HG03139 (cell line): ENCODE measurements around the gene BMP7.
"Not testable (repeated sequence)": the region's sequence is repeated elsewhere in the genome, so short reads cannot be mapped to it uniquely, and the experiment has no call there.

Source experiments
- ATAC-seq: cut with Tn5 transposase; IDR thresholded peaks from one replicate; pipeline ENCODE4 v1.9.1; 2021; ENCODE audit not compliant: unreplicated experiment

The BMP7 gene

DNA sequence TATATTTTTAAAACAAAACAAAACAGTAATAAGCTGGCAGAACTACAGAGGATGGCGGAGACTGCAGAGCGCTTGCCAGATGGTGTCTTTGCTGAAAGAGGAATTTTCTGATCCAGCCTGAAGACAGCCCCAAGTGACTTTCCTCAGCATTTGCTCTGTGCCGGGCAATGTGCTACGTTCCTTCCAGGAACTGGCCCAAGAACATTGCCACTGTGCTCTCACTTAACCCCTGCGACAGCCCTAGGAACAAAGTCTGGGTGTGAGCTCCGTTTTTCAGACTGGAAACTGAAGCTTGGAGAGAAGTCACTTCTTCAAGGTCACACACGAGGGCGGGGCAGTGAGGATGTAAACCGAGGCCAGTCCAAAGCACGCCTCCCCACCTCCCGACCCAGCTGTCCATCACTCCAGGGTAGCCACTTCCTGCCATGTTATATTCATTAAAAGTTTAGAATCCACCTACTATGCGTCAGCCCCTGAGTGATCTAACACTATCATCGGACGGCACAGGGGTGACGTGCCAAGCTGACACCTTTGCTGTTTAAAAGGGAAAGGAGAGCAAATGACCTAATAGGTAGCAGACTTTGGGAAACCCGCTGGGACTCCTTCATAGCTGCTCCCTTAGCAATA is 22.3 kb upstream of the BMP7 start:
- no peak for ATAC-seq

DNA sequence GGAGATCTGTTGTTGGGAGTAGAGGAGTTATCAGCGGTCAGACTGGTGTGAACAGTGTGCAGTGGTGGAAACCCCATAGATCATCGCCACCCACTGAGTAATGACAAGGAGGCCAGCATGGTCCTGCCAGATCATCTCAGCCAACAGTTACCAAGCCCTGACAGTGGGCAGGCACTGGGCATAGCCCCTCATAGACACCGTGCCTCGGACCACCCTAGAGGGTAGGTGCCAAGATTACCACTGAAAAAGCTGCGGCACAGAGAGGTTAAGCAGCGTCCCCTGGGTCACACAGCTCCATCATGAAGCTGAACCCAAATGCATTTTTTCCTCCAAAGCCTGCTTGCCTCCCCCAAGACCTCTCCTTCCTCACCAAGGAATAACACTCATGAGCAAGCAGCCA is 21.5 kb upstream of the BMP7 start:
- ATAC-seq, result no peak

DNA sequence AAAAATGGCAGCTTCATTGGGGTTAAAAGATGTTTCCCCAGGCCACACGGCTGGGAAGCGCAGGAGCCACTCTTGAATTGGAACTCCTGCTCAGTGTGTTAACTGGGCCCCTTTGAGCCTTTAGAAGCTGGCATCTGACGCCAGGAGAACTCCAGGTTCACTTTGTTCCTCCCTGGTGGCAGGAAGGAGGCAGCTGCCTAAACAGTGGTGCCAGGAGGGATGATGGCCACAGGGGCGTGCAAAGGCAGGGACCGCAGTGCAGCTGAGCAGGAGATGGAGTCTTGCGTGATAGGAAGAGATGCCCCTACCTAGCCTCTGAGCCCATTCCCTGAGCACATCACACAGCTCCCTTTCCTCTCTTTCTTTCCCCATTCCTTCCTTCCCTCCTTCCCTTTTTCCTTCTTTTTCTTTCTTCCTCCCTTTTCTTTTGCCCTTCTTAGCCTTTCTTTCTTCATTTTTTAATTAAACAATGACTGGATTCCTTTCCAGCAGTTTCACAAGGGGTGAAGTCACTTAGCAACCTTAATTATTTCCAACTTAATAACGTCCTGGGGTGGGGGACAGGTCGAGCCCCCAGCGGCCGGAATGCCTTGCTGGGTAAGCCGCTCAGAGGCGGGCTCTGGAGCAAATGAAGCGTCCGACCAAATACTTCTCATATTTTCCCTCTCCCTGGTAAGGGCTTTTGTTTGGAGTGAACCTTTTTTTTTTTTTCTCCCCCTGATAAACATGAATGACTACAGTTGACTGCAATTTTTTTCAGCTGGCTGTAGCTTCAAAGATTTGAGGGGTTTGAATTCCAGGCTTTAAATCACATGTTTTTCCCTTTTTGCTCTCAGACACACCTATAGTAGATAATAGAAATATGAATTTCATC is 20.8 kb upstream of the BMP7 start:
- no peak for ATAC-seq

DNA sequence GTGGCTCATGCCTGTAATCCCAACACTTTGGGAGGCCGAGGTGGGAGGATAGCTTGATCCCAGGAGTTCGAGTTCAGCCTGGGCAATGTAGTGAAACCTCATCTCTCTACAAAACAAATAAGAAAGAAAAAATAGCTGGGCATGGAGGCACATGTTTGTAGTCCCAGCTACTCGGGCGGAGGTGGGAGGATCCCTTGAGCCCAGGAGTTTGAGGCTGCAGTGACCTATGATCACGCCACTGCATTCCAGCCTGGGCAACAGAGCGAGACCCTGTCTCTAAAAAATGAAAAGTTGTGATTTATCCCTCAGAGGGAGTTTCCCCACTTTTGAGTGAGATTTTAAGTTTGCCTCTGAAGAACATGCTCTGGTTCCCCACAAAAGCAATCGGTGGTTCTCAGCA is 17.4 kb upstream of the BMP7 start:
- ATAC-seq, result no peak

DNA sequence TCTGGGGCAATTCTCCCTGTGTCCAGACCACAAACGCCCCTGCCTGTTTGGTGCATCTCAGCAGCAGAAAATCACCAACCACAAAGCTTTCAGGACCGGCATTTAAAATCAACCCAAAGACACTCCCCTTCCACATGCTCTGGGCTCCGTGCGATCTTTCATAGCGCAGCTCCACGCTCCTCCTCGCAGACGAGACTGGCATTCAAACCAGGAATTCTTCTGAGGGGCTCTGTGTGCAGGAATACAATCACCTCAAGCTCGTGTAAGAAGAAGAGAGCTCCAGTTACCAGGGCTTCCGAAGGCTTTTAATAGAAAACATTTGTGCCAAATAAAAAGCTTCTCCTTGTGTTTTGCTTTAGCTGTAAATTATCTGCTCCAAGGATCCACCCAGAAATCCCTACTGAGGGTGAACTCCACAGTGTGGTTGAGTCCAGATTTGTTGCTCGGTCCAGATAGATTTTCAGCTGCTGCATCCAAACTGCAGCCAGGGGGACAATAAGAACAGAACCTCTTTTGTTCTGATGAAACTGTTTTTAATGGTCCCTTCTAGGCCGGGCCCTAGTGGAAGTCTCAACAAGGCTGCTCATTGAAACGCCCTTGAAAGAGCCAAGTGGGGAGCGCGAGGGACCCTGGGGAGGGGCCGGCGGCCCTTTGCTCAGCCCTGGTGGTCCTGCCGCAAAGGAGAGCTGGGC is 16.4 kb upstream of the BMP7 start:
- ATAC-seq, result no peak

DNA sequence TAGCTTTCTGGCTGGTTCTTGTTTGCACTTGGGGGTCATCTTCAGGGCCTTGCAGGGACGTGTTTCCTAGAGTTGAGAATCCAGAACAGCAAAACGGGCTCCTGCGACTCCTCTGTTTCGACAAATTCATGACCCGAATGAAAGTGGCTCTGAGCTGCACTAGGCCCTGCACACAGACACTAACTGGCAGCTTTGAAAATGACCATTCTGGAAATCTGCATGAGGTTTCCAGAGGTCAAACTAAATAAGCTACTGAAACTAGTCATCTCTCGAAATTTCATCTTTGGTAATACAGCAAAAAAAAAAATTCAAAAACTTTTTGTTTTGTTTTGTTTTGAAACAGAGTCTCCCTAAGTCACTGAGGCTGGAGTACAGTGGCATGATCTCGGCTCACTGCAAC is 15.5 kb upstream of the BMP7 start:
- no peak for ATAC-seq

DNA sequence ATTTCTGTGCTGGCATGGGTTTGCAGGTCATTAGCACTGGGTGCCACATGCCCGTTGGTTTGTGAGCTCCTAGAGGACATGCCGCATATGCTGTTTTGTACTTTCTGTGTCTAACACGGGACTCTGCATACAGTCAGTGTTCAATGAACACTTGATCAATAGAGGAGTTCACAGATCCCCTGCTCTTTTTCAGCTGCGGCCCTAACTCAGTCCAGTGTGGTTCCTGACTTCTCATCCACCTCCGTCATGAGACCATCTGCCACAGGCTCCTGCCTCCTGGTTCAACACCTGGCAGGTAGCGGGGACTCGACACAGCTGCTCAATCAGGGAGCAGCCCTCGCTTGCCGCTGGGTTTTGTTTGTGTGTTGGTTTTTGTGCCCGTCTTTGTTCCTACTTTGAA is 13.8 kb upstream of the BMP7 start:
- ATAC-seq, result no peak

DNA sequence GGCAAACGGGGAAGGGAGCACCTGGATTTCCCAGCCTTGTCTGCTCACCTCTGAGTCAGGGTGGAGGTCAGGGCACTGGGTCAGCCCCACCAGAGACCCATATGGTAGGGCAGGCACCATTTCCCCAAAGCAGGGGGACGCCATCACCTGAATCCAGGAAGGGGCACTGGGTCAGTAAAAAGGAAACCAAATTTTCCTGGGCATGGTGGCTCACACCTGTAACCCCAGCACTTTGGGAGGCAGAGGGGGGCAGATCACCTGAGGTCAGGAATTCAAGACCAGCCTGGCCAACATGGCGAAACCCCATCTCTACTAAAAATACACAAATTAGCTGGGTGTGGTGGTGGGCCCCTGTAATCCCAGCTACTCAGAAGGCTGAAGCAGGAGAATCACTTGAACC is 13.1 kb upstream of the BMP7 start:
- ATAC-seq, result not testable (repeated sequence)

DNA sequence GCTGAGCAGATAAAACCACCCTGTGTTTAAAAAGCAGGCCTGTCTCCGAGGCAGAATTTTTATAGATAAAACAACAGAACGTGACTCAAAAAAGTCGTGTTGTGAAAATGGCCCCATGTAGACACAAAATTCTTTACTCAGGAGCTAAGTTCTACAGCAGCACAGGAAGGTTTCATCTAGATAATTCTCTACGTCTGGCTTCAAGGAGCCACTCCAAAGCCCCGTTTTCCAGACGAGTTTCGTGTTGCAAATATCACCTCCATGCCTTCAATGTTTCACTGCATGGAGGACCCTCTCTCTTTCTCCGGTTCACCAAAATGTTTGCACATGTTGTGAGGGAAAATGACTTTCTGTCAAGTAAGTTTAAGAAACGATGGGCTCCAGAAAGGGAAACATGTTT is 12.0 kb upstream of the BMP7 start:
- no peak for ATAC-seq

DNA sequence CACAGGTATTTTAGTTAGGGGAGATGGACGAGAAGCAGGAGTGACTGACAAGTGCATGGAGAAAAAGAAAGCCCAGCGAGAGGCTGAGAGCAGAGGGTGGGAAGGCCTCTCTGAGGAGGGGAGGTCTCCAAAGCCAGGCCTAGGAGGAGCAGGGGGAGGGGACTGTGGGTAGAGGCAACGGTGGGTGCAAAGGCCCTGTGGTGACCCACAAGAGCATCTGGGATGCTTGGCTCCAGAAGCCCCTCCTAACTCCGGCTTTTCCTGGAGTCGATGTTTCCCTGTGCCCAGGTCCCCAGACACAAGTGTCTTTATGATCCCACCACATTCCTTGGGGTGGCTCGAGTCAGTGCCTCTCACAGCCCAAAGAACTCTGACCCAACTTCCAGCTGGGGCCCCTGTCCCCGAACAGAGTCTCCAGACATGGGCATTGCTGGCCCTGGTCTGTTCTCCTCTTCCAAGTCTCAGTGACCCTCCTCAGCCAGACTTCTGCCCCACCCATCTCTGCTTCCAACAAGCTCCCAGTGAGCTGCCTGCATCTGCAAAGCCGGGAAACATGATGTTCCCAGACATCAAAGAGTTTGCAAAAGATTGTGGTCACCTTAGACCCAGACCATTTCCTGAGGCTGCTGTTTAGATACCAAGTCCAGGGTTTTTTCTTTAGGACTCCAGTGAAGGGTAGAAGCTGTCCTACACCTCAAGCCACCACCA is 11.1 kb upstream of the BMP7 start:
- ATAC-seq, result no peak

DNA sequence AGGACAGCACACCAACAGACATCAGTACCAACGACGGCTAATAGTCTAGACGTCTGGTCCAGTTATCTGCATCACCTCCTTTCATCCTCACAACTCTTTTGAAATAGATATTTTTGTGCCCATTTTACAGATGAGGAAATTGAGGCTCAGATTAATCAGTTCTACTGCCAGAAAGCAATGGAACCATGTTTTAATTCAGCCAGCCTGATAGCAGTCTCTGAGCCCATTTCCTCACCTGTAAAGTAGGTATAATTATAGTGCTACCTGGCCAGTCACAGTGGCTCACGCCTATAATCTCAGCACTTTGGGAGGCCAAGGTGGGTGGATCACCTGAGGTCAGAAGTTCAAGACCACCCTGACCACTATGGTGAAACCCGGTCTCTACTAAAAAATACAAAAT is 9.8 kb upstream of the BMP7 start:
- ATAC-seq, result no peak

DNA sequence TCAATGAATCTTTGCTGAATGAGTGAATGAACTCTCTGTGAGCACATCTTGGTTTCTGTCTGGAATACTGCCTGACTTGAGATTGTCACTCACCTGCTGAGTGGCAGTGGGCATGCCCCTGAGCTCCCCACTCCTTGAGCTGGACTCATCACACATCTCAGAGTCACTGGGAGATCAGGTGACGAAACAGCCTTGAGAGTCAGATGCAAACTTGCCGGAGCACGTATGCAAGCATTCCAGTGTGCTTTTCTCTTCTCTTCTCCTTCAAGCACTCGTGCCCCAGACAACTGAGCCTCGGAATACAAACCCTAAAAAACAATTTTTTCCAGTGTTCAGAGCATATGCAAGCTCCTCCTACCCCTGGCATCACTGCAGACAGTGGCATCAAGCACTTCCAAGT is 9.4 kb upstream of the BMP7 start:
- ATAC-seq, result no peak

DNA sequence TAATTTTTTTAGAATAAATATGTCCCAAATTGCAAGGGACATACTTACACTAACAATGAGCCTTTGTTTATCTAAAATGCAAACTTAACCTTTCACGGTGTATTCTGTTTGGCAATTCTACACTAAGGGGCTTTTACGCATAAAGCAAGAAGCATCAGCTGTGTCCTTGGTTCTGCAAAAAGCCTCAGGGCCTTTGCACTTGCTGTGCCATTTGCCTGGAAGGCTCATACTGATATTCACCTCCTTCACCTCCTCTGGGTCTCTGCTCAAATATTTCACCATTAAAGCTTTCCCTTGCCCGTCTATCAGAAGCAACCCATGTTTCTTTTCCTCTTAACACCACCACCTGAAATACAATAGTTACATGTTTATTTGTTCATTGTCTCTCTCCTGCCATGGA is 8.9 kb upstream of the BMP7 start:
- no peak for ATAC-seq

DNA sequence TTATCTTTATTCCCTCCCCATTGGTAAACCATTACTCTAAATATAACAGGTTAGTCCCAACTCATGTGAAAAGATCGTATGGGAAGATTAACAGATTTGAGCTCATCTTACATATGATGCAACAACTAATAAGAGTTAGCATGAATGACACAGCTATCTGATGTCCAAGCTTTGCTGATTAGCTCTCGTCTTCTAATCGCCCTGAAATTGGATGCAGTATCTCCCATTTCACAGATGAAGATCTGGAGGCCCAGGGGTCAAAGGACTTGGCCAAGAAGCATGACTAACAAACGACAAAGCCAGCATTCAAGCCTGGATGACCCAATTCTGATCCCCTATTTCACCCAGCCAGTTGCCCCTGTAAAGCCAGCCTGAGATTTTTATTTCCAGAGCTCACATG is 8.4 kb upstream of the BMP7 start:
- no peak for ATAC-seq

DNA sequence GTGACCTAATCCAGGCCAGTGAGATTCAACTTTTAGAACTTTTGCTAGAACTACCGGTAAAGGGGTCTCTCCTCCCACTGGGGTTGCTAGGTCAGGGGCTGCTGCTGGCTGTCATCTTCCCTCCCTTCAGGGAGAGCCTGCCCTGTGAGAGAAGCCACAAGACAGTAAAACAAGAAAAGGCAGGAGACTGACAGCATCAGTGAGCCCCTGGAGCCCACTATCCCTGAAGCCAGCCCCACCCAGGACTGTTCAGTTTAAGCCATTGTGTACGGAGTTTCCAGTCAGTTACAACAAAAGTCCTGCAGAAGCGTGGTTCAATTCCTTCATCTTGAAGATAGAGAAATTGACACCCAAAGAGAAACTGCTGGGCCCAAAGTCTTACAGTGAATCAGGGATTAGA is 7.9 kb upstream of the BMP7 start:
- ATAC-seq, result no peak

DNA sequence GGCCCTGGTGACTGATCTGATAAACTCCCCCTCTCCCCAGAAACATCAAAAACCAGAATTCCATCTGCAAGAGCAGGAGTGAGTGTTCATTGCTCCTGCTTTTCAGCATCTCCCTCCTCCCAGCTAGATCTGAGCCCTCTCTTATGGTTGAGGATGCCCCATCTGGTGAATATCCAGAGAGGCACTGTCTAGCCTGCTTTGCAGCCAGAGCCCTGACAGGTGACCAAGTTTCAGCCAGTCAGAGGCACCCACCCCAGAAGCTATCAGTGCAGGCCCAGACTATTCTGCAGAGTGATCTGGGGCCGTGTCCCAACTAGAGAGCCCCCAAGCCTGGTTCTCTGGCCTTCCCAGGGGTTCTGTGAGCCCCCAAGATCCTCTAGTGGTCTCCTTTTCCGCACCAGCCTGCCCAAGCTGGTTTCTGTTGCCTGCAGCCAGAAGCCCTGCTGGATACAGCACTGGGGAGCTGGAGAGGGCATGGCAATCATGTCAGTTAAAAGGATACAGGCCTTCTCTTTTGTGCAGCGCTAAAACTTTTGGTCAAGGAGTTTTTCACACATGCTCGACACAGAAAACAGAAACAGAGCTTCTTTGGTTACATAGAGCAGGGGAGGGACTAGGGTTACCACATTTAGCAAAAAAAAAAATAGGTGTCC is 6.6 kb upstream of the BMP7 start:
- ATAC-seq, result no peak

DNA sequence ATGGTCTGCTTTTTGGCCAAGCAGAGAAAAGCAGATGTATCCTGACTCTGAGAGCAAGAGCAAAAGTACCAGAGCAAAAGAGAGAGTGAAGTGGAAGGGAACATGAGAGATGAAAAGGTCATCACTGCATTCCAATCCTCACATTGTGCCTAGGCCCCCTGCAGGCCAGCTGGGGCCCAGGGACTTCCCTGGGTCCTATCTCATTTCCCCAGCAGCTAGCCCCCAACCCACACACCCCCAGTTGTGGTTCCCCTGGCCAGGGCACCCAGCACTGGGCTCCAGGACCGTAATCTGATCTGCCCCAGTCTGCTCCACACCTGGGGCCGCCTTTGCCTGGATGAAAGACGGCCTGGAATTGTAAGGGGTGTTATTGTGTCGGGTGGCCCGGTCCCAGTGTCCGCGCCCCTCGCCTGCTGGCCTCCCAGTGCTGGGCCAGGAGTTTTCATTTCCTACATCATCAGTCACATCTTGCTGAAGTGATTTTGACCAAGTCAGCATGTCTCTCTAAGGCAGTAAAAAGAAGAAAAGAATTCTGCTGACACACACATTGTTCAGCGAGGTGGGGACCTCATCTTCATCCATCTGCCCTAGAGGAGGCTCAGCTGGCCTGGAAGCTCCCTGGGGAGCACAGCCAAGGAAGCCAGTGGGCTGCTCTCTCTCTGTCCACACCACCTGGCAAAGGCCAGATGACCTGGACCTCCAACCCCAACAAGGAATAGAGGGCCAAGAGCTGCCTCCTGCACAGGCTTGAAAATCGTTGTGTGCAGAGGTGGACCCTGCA is 4.0 kb upstream of the BMP7 start:
- ATAC-seq, result no peak

DNA sequence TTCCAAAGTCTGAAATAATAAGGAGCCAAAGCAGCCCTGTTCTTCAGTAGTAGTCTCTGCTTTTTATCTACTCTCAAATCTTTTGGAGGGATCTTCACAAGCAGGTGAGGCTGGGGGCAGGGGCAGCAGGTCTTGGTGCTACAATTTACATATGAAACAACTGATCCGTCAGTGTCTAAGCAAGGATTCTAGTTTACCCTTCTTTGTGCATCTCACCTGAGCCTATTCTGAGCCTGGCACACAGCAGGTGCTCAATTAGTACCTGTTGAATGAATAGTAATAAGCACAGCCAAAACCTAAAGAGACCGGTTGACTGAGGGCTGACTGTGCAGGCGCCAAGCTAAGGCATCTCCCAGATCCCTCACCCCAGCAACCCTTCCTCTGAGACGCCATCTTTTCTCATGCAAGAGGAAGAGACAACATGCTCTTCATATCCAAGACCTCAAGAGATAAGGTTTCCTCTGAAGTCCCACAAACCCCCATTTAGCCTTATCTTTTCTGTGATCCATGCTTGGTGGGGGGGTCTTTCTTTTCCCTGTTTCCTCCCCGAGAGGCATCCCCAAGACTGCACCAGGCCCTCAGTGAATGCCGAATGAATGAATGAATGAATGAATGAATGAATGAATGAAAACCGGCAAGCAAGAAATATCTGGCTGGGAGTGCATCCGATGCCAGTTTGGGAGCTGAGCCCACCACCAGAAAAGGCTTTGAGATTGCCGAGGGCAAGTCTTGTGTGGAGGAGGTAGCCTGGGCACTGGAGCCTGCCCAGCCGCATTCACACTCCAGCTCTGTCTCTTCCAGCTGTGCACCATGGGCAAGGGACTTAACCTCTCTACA is 2.9 kb upstream of the BMP7 start:
- no peak for ATAC-seq

DNA sequence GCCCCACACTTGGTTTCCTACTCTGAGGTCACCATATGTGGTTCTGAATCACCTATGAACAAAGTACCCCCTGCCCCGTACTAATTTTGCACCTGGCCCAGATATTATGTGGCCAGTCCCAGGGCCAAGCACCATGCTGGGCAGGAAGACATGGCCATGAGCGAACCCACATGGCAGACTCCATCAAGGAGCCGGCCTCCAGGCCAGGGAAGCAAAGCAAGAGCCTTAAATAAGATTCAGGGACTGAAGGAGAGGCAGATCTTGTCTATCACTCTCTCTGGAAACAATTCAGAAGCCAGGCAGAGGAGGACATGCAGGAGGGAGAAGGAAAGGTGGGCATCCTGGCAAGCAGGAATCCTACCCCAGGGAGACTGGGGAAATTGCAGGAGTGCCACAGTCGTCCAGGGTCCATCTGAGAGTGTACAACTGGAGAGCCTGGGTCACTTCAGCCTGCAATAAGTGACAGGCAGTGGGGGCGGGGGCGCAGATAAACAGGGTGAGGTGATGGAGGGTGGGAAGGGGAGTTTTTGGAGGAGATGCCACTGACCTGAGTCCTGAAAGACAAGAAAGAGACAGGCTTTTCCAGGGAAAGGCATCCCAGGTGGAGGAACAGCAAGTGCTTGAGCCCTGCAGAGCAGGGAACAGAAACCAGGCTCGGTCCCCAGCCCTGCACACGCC is 2.1 kb upstream of the BMP7 start:
- no peak for ATAC-seq
